D341Med (cell line): ENCODE results near the gene HOXC11.

ENCODE experiments used
- DNase-seq: peaks from one replicate; pipeline ENCODE4 v3.0.0; 2012; ENCODE audit warnings: low spot score

Gene HOXC11

GRCh38 chr12:53972722-53973235 lies at the start of gene HOXC11:
TSS of gene HOXC11 (plus strand) at chr12:53973126. CDS start at chr12:53973242, 116 bp downstream.
- no peak for DNase-seq

GRCh38 chr12:53924521-53925405 lies 48.2 kb upstream of the HOXC11 start:
- DNase-seq: no peak

- DNase-seq: no peak
These were observed 45.5 kb upstream of the HOXC11 start for GRCh38 chr12:53927220-53928029.

- no peak for DNase-seq
These were observed 44.7 kb upstream of the HOXC11 start for GRCh38 chr12:53928054-53928835.

- no peak for DNase-seq
These were observed 43.4 kb upstream of the HOXC11 start for GRCh38 chr12:53929527-53929926.

- DNase-seq: no peak
These were observed 42.2 kb upstream of the HOXC11 start for GRCh38 chr12:53930591-53931255.

- DNase-seq: no peak
These were observed 40.9 kb upstream of the HOXC11 start for GRCh38 chr12:53931844-53932581.

- no peak for DNase-seq
These were observed 40.0 kb upstream of the HOXC11 start for GRCh38 chr12:53932915-53933314.

GRCh38 chr12:53935383-53936341 lies 37.3 kb upstream of the HOXC11 start:
- DNase-seq: no peak

- no peak for DNase-seq
These were observed 35.8 kb upstream of the HOXC11 start for GRCh38 chr12:53937099-53937498.

GRCh38 chr12:53937596-53938325 lies 35.2 kb upstream of the HOXC11 start:
- DNase-seq: no peak

GRCh38 chr12:53938326-53939140 lies 34.4 kb upstream of the HOXC11 start, which contains the start of gene HOXC13:
TSS of gene HOXC13 (plus strand) at chr12:53938831. CDS start at chr12:53938907, 76 bp downstream.
- DNase-seq: peak; percentile 85

GRCh38 chr12:53939141-53940108 lies 33.5 kb upstream of the HOXC11 start:
- no peak for DNase-seq

GRCh38 chr12:53940443-53941014 lies 32.4 kb upstream of the HOXC11 start:
- DNase-seq: no peak

GRCh38 chr12:53941187-53941586 lies 31.7 kb upstream of the HOXC11 start:
- no peak for DNase-seq

GRCh38 chr12:53941750-53942149 lies 31.2 kb upstream of the HOXC11 start:
- DNase-seq: no peak
